ENCODE results near the gene ZNF276.

Gene ZNF276

GRCh38 chr16:89716493-89716892 is 4.8 kb upstream of the ZNF276 start:
- DNase-seq (ENCODE audit: low read depth), result no peak

- no peak for DNase-seq (ENCODE audit: low read depth)
These were observed 4.2 kb upstream of the ZNF276 start for GRCh38 chr16:89716916-89717687.

GRCh38 chr16:89717688-89718505 is 3.4 kb upstream of the ZNF276 start:
- no peak for DNase-seq (ENCODE audit: low read depth)

GRCh38 chr16:89720551-89720812 is 855 bp upstream of the ZNF276 start:
- peak; percentile 32 for DNase-seq (ENCODE audit: low read depth)

- peak; percentile 50 for DNase-seq (ENCODE audit: low read depth)
These were observed 432 bp downstream of the ZNF276 start for GRCh38 chr16:89721546-89722391.

GRCh38 chr16:89722392-89723278 is 1.3 kb downstream of the ZNF276 start:
- peak; percentile 39 for DNase-seq (ENCODE audit: low read depth)

GRCh38 chr16:89723279-89724250 is 2.2 kb downstream of the ZNF276 start:
- DNase-seq (ENCODE audit: low read depth), result peak; percentile 21

- DNase-seq (ENCODE audit: low read depth), result peak; percentile 43
These were observed 6.2 kb downstream of the ZNF276 start for GRCh38 chr16:89727406-89728120.

- no peak for DNase-seq (ENCODE audit: low read depth)
These were observed 8.0 kb downstream of the ZNF276 start for GRCh38 chr16:89729293-89729692.

GRCh38 chr16:89729863-89730593 is 8.7 kb downstream of the ZNF276 start:
- no peak for DNase-seq (ENCODE audit: low read depth)

GRCh38 chr16:89730610-89731234 is 9.4 kb downstream of the ZNF276 start:
- no peak for DNase-seq (ENCODE audit: low read depth)

GRCh38 chr16:89732142-89732917 is 11.0 kb downstream of the ZNF276 start:
- no peak for DNase-seq (ENCODE audit: low read depth)

- DNase-seq (ENCODE audit: low read depth), result no peak
These were observed 11.5 kb downstream of the ZNF276 start for GRCh38 chr16:89732918-89733242.

- DNase-seq (ENCODE audit: low read depth), result no peak
These were observed 12.0 kb downstream of the ZNF276 start for GRCh38 chr16:89733322-89733721.

- no peak for DNase-seq (ENCODE audit: low read depth)
These were observed 12.5 kb downstream of the ZNF276 start for GRCh38 chr16:89733792-89734191.

- no peak for DNase-seq (ENCODE audit: low read depth)
These were observed 15.2 kb downstream of the ZNF276 start for GRCh38 chr16:89736554-89736953.

- no peak for DNase-seq (ENCODE audit: low read depth)
These were observed 16.2 kb downstream of the ZNF276 start for GRCh38 chr16:89737341-89738071.

Measured in amniotic epithelial cell (primary cell).